GM12875 (cell line): ENCODE measurements around the gene ATG16L1.

Experiments used
- H3K4me3 ChIP-seq: one replicate; pipeline ENCODE4 v1.5.1; 2011; ENCODE audit warnings: low read depth, low read length, control low read depth
- CTCF ChIP-seq: IDR thresholded peaks from 2 replicates; pipeline ENCODE4 v1.5.1; 2011; ENCODE audit warnings: low read depth, mild to moderate bottlenecking, control low read depth, inconsistent platforms, low read length, moderate library complexity, borderline replicate concordance; ENCODE audit not compliant: insufficient read depth

Gene ATG16L1

GRCh38 chr2:233251306-233252116, at the start of gene ATG16L1:
Gene ATG16L1 (plus strand): TSS chr2:233251673. CDS start chr2:233251828, 155 bp downstream.
- TF ChIP-seq CTCF = peak; percentile 98

GRCh38 chr2:233202531-233202944, 48.9 kb upstream of the ATG16L1 start:
- no peak for TF ChIP-seq CTCF
- H3K4me3 ChIP-seq = peak overlapping the region; percentile 10

More at GRCh38 chr2:233251306-233252116, at the start of gene ATG16L1:
- peak within 1 kb of the TSS; percentile 83 for H3K4me3 ChIP-seq

- H3K4me3 ChIP-seq = no peak overlapping the region
- TF ChIP-seq CTCF = no peak
These were observed 48.4 kb upstream of the ATG16L1 start for GRCh38 chr2:233203060-233203459.

GRCh38 chr2:233204286-233204936, 47.1 kb upstream of the ATG16L1 start:
- no peak for TF ChIP-seq CTCF
- H3K4me3 ChIP-seq = no peak overlapping the region

- peak; percentile 28; the same call in 1 of the 2 replicates for TF ChIP-seq CTCF
- H3K4me3 ChIP-seq = no peak overlapping the region
These were observed 42.9 kb upstream of the ATG16L1 start for GRCh38 chr2:233208382-233209116.

- no peak overlapping the region for H3K4me3 ChIP-seq
- no peak for TF ChIP-seq CTCF
These were observed 42.3 kb upstream of the ATG16L1 start for GRCh38 chr2:233209117-233209532.
